ENCODE measurements around the gene TDP1.
A peak's percentile ranks its signal among the peaks of the same experiment; 100 is the strongest.

TDP1 gene

GRCh38 chr14:89955745-89956660 lies at the start of gene TDP1:
TSS of gene TDP1 (plus strand) at chr14:89955927. CDS start at chr14:89963115, 7,188 bp downstream.
- DNase-seq: peak; percentile 98

DNA sequence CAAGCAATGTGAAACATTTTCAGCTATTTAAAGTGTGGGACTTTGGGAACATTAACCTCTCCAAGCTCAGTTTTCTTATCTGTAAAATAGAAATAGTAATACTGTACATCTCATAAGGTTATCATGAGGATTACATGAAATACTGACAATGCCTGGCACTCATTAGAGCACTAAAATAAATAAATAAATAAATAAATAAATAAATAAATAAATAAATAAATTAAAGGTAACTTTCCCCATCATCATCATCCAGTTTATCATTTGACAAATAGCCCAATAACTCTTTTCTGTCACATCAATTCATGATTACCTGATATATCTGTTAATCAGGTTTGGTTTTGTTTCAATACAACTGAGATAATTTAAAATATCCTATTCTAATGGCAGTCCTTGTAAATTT lies 49.7 kb upstream of the TDP1 start:
- DNase-seq: no peak

- DNase-seq: no peak
Measured at GRCh38 chr14:89907655-89908054, 48.1 kb upstream of the TDP1 start.

GRCh38 chr14:89908712-89909450 lies 46.8 kb upstream of the TDP1 start:
- DNase-seq: no peak

GRCh38 chr14:89909586-89909985 lies 46.1 kb upstream of the TDP1 start:
- DNase-seq: no peak

- no peak for DNase-seq
Measured at GRCh38 chr14:89910691-89911009, 45.1 kb upstream of the TDP1 start.

DNA sequence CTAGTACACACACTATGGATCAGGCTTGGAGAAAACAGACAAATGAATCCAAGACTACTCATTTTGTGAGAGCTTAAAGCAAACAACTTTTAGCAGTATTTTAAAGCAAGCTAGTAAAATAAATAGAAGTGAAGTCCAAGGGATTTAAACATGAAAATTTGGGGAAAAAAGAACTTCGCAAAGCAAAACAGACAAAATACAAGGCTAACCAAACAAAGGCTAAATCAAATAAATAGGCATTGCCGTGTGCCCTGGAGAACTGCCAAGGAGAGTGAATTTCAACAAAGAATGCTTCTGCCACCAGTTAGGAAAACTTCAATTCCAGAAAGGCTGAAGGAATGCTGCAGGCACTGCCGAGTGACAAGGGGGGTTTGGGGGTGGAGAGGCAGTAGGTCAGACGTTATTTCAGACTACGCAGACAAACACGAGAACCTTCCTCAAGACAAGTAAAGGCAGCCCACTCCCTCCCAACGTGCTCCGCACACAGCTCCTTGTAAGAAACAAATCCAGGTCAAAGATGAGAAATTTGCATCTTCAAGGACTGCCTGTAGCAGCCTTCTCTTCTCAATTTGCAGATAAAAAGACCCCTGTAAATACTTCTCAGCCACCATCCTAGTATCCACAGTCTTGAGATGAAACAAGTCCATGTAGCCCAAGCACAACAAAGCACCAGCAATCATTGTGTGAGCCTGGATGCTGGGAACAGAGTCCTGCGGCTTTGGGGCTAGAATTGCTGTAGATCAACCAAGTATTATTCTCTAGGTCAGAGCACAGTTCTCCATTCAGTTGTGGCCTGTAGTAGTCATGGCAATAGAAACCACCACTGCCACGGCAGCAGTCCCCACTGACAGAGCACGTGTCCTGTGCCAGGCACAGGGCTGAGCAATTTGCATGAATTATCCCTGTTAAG lies 44.5 kb upstream of the TDP1 start:
- peak; percentile 51 for DNase-seq

DNA sequence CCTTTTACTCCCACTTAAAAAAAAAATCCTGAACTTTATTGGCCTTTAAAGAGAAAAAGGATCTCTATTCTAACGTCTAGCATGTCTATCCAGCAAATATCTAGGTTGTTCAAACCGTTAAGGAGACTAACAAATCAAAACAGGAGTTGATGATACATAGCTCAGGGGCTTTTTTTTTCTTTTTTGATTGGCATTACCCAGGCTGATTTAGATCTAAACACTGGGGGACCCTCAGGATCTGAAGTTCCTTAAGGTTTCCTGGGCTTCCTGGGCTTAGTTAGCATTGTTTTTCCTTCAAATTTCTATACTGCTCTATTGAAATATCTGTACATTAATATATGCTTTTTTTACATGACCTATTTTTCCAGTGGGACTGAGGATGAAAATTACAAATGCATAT lies 43.5 kb upstream of the TDP1 start:
- DNase-seq: no peak

DNA sequence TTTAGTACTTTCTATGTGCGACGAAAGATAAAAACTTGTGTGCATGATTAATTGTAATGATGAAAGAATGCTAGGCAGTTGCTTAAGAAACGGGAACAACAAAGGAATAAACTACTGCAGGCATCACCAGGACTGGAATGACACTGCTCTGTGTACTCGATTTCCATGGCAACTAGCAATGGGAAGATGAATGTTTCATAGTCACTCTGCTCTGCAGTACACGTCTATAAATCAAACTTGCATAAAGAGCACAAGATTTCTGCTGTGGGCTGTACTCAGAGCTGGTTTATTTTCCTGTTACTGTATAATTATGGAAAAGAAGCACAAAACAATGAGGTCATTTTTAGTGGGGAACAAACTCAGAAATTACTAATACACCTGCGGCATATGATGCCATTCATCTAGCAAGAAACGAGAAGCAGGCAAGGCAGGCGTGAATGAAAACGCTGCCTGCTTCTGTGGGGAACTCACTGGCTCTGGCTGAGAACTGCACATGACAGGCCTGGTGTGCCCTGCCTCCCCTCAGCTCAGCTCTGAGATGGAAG lies 43.0 kb upstream of the TDP1 start:
- peak; percentile 48 for DNase-seq

- peak; percentile 85 for DNase-seq
Measured at GRCh38 chr14:89915114-89915878, 40.4 kb upstream of the TDP1 start.

DNA sequence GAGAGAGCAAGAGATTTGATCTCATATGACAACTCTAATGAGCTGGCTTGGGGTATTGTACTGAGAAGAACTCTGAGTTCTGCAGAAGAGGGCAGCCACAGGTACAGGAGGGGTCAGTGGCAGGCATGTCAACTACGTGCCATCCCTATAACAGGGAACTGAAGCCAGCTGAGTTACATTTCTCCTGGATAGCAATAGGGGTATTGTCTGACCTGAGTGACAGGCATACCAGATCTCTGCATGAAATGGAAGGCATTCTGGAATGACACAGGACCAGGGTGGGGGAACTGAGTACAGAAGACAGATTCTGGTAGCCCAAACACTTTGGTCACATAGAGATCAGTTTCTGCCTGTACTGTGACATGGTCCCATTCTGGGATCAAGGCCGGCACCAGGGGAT lies 37.0 kb upstream of the TDP1 start:
- DNase-seq: no peak

GRCh38 chr14:89920056-89920455 lies 35.7 kb upstream of the TDP1 start:
- no peak for DNase-seq

DNA sequence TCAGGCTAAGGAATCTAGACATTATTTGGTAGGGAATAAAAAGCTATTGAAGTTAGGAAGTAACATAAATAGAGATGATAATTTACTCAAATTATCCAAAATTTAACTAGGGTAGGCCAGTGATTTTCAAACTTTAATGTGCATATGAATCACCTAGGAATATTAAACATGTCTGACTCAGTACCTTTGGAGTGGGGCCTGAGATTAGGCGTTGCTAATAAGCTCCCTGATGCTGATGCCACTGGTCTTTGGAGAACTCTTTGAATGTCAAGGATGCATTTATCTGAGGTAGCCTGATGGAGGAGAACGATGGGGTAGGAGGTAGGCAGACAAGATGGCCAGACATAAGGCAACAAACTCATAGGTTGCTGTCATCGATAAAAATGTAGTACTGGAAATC lies 34.4 kb upstream of the TDP1 start:
- DNase-seq: no peak

DNA sequence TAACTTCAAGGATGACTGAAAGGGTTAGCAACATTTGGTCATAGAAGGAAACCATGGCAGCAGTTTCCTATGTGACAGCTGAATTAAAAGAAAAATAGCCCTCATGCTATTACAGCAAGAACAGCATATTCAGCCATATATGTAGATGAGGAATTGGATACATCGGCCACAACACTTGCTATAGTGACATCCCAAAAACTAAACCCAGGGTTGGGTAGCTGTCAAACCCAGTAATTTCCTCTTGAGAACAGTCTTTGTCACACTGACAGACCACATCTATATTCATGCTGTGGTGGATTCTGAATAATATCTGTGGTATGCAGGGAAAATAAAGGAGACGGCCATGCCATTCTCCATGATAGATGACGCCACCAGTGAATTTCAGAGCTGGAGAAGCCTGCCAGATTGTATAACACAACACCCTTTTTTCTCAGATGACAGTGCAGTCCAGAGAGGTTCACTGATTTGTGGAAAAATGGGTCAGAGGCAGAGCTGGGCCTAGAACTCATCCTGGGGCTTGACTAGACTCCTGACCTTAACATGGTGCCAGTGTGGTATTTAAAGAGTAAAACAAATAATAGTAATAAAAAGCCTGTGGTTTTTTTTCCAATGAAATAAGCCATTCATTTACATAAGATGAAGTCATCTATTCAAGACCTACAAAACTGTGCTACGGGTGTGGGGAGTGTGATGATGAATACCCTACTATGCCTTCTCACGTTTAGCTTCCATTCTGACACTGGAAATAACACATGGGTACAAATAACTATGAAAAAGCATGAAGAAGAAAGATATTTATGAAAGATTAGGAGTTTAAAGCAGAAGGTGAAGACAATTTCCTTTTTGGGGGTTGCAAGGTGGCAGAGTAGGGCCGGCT lies 33.5 kb upstream of the TDP1 start:
- no peak for DNase-seq

- DNase-seq: no peak
Measured at GRCh38 chr14:89924268-89924667, 31.5 kb upstream of the TDP1 start.

- no peak for DNase-seq
Measured at GRCh38 chr14:89926694-89927093, 29.0 kb upstream of the TDP1 start.

DNA sequence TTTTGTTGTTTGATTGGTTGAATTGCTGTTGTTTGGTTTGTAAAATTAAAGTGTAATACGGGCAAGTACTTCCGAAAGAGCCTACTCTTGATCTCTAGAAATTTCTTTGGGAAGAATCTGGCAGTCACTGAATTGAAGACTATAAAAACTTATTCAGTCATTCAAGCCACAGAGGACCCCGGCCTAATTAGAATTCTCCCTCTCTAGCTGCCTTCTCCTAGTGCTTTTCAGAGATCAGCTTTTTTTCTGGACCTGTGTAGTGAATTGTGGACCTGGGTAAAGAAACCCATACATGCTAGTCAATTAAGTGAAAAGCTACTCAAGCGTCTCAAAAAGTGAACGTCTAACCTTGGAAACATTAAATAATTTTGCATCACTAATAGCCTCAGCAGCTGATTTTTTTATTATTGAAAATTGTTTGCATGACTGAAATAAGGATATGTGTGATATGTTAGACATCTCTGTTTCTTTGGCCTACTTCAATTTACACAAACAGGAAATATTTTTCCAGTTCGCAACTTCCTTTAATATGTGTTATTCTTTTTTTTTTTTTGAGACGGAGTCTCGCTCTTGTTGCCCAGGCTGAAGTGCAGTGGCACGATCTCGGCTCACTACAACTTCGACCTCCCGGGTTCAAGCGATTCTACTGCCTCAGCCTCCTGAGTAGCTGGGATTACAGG lies 28.4 kb upstream of the TDP1 start:
- no peak for DNase-seq

DNA sequence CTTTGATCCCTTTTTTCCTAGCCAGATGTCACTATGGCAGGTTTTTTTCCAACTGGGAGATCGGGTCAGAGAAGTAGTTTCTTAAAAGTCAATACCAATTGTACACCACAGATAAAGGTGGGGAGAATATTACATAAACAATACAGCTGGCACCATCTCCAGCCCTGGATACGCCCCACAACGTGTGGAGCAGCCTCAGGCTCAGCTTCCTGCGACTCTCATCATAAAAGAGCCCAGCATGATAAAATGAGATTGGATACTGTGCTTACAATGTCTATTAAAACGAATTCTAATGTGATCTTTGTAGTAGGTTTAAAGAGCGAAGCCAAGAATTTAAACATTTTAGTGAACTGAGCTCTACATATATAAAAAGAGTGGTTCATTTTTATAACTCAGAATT lies 22.7 kb upstream of the TDP1 start:
- DNase-seq: no peak

- no peak for DNase-seq
Measured at GRCh38 chr14:89936654-89937185, 19.0 kb upstream of the TDP1 start.

DNA sequence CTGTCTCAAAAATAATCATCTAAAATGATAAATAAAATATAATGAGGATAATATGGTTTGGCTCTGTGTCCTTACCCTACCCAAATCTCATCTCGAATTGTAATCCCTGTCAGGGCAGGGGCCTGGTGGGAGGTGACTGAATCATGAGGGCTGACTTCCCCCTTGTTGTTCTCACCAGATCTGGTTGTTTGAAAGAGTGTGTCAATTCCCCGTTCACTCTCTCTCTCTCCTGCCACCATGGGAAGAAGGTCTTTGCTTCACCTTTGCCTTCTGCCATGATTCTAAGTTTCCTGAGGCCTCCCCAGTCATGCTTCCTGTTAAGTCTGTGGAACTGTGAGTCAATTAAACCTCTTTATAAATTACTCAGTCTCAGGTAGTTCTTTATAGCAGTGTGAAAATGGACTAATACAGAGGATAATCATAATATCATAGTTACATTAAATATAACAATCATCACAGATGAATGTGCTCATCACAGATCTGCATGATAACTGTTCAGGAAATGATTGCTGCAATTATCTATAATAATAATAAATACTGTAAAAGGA lies 13.8 kb upstream of the TDP1 start:
- DNase-seq: no peak
